A673 (cell line): ENCODE data around the gene PRKCQ.

Experiments
- EZH2 ChIP-seq: fragments of 200-600 bp; sonication (generic); IDR thresholded peaks from 2 replicates; pipeline ENCODE4 v1.6.1; 2017; ENCODE audit warnings: borderline replicate concordance, low read depth, mild to moderate bottlenecking, mixed read lengths, antibody characterized with exemption, low read length; ENCODE audit not compliant: poor library complexity, severe bottlenecking
- TF ChIP-seq, protein P1 (sequence below): fragments of 300-800, 200-600 bp; sonication (generic); conservative IDR thresholded peaks from 2 replicates; pipeline ENCODE4 v1.5.1; 2017; ENCODE audit warnings: low read depth, mild to moderate bottlenecking, antibody characterized with exemption, low read length, moderate library complexity, mixed read lengths

DNA sequence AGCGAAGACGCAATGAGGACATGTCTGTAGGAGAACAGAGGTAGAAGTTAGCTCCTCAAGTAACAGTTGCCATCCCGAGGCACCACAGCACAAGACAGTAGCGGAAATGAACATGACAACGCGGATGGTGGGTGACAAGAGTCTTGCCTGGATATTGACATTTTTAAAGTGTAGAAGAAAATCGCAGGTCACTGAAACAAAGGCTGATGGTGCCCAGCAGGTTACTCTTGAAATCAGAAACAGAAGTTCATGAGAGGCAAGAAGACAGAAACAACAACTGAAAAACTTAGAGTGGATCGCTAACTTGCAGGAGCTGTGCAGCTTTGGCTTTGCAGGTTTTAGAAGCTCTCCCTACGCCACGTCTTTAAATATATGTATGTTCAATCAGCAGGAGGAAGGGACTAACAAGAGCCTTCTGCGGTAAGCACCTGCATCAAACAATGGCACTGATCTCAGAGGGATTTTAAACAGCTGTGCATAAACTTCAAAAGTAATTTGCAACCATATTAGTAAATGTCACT, 1.8 kb downstream of the PRKCQ start:
- TF ChIP-seq, protein P1, sequence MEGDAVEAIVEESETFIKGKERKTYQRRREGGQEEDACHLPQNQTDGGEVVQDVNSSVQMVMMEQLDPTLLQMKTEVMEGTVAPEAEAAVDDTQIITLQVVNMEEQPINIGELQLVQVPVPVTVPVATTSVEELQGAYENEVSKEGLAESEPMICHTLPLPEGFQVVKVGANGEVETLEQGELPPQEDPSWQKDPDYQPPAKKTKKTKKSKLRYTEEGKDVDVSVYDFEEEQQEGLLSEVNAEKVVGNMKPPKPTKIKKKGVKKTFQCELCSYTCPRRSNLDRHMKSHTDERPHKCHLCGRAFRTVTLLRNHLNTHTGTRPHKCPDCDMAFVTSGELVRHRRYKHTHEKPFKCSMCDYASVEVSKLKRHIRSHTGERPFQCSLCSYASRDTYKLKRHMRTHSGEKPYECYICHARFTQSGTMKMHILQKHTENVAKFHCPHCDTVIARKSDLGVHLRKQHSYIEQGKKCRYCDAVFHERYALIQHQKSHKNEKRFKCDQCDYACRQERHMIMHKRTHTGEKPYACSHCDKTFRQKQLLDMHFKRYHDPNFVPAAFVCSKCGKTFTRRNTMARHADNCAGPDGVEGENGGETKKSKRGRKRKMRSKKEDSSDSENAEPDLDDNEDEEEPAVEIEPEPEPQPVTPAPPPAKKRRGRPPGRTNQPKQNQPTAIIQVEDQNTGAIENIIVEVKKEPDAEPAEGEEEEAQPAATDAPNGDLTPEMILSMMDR = no peak
- no peak for TF ChIP-seq EZH2
